IMR-90 (cell line): Measurements from ENCODE around the gene CALML3. TPM values are rescaled to one million over a fixed set of nuclear protein-coding genes. Genes with fewer than 3 reads are reported as not detected.

Experiments
- ATAC-seq: fragments of 200-7000 bp; cut with Tn5 transposase; 2 replicates; pipeline ENCODE4 v1.9.1; 2020; ENCODE audit warnings: low read depth, mild to moderate bottlenecking, moderate library complexity
- BruUV-seq: library from RNA; stranded (reverse); fragments of 400-500 nt; replicated peaks from 2 replicates; lab custom pipeline; 2021; lab: Mats Ljungman, UMichigan
- CTCF ChIA-PET: fragments of 300-600 bp; formaldehyde crosslinking; extraction: SDS; loops from one replicate; lab custom pipeline; 2021; ENCODE audit warnings: antibody characterized with exemption; lab: Yijun Ruan, JAX
- POLR2A ChIA-PET: fragments of 300-600 bp; sonication (Branson Sonifier 250); formaldehyde crosslinking; loops from one replicate; lab custom pipeline; 2022; ENCODE audit warnings: antibody characterized with exemption; ENCODE audit not compliant: unreplicated experiment; lab: Charles Lee
- DNase-seq: peaks from one replicate; pipeline ENCODE4 v3.0.0; 2013
- H2AFZ ChIP-seq: replicated peaks from 2 replicates; pipeline ENCODE3; 2013; ENCODE audit warnings: low read length, mild to moderate bottlenecking; ENCODE audit not compliant: poor library complexity
- H2AK5ac ChIP-seq: 2 replicates; pipeline ENCODE4 v1.6.1; 2013; ENCODE audit warnings: low read depth, low read length, inconsistent platforms
- H2AK9ac ChIP-seq: replicated peaks from 2 replicates; pipeline ENCODE3; 2013; ENCODE audit warnings: mild to moderate bottlenecking, low read depth, low read length, moderate library complexity; ENCODE audit not compliant: poor library complexity
- H2BK120ac ChIP-seq: 2 replicates; pipeline ENCODE4 v1.6.1; 2013; ENCODE audit warnings: low read depth, low read length, inconsistent platforms
- H2BK15ac ChIP-seq: 3 replicates; pipeline ENCODE4 v1.6.1; 2013; ENCODE audit warnings: low read depth, low read length, inconsistent platforms
- H2BK20ac ChIP-seq: 2 replicates; pipeline ENCODE4 v1.6.1; 2013; ENCODE audit warnings: low read depth, mild to moderate bottlenecking, inconsistent platforms, low read length, moderate library complexity
- H2BK5ac ChIP-seq: 2 replicates; pipeline ENCODE4 v1.6.1; 2013; ENCODE audit warnings: mild to moderate bottlenecking, low read depth, low read length, inconsistent platforms; ENCODE audit not compliant: poor library complexity, severe bottlenecking
- H3K14ac ChIP-seq: replicated peaks from 2 replicates; pipeline ENCODE4 v1.6.1; 2013; ENCODE audit warnings: low read depth, low read length, inconsistent platforms
- H3K18ac ChIP-seq: 2 replicates; pipeline ENCODE4 v1.6.1; 2013; ENCODE audit warnings: low read depth, low read length, control low read depth
- H3K23ac ChIP-seq: 2 replicates; pipeline ENCODE4 v1.6.1; 2013; ENCODE audit warnings: low read depth, low read length, inconsistent platforms
- H3K27ac ChIP-seq: 2 replicates; pipeline ENCODE4 v1.5.1; 2013; ENCODE audit warnings: mild to moderate bottlenecking, control low read depth, low read length; ENCODE audit not compliant: insufficient read depth
- H3K27me3 ChIP-seq: 2 replicates; pipeline ENCODE4 v1.6.1; 2013; ENCODE audit warnings: low read length; ENCODE audit not compliant: control insufficient read depth, insufficient read depth
- H3K36me3 ChIP-seq: 2 replicates; pipeline ENCODE4 v1.6.1; 2013; ENCODE audit warnings: low read length, mixed read lengths; ENCODE audit not compliant: control insufficient read depth, insufficient read depth
- H3K4ac ChIP-seq: 2 replicates; pipeline ENCODE4 v1.6.1; 2013; ENCODE audit warnings: low read depth, low read length, inconsistent platforms
- H3K4me1 ChIP-seq: 2 replicates; pipeline ENCODE4 v1.6.1; 2013; ENCODE audit warnings: low read length, mixed read lengths; ENCODE audit not compliant: control insufficient read depth, insufficient read depth
- H3K4me2 ChIP-seq: 2 replicates; pipeline ENCODE4 v1.6.1; 2013; ENCODE audit warnings: low read depth, mild to moderate bottlenecking, control low read depth, low read length, moderate library complexity
- H3K4me3 ChIP-seq: 2 replicates; pipeline ENCODE4 v1.5.1; 2013; ENCODE audit warnings: low read depth, mild to moderate bottlenecking, control low read depth, low read length, moderate library complexity; ENCODE audit not compliant: insufficient read depth
- H3K56ac ChIP-seq: 2 replicates; pipeline ENCODE4 v1.6.1; 2013; ENCODE audit warnings: low read length, inconsistent platforms; ENCODE audit not compliant: insufficient read depth; ENCODE audit errors: extremely low read depth
- H3K79me1 ChIP-seq, 2 experiments: 2 replicates each; pipeline ENCODE4 v1.6.1; 2013; ENCODE audit warnings: low read length in 2 of 2, inconsistent platforms in 1 of 2, low read depth in 1 of 2
- H3K9ac ChIP-seq: 2 replicates; pipeline ENCODE4 v1.6.1; 2013; ENCODE audit warnings: low read depth, low read length, control low read depth
- H3K9me1 ChIP-seq: 2 replicates; pipeline ENCODE4 v1.6.1; 2013; ENCODE audit warnings: low read length, inconsistent platforms; ENCODE audit not compliant: insufficient read depth
- H3K9me3 ChIP-seq: 2 replicates; pipeline ENCODE4 v1.6.1; 2013; ENCODE audit warnings: low read length; ENCODE audit not compliant: control insufficient read depth, insufficient read depth
- H4K20me1 ChIP-seq: 2 replicates; pipeline ENCODE4 v1.6.1; 2013; ENCODE audit warnings: low read length, inconsistent platforms; ENCODE audit not compliant: insufficient read depth
- H4K5ac ChIP-seq: 2 replicates; pipeline ENCODE4 v1.6.1; 2013; ENCODE audit warnings: mild to moderate bottlenecking, low read depth, low read length, control low read depth
- H4K8ac ChIP-seq, 2 experiments: 2 replicates each; pipeline ENCODE4 v1.6.1; 2013; ENCODE audit warnings: low read depth in 2 of 2, low read length in 2 of 2, control low read depth in 1 of 2, inconsistent platforms in 1 of 2
- H4K91ac ChIP-seq: 2 replicates; pipeline ENCODE4 v1.6.1; 2013; ENCODE audit warnings: low read depth, low read length, inconsistent platforms; ENCODE audit not compliant: insufficient read depth
- BHLHE40 ChIP-seq: fragments of 150-350 bp; IDR thresholded peaks from 2 replicates; pipeline ENCODE4 v1.6.1; 2016; ENCODE audit warnings: mild to moderate bottlenecking, low read depth, low read length
- CEBPB ChIP-seq: IDR thresholded peaks from 2 replicates; pipeline ENCODE4 v1.6.1; 2012; ENCODE audit warnings: low read depth, low read length, improper control_type of control experiment
- CHD1 ChIP-seq: IDR thresholded peaks from 2 replicates; pipeline ENCODE4 v1.6.1; 2012; ENCODE audit warnings: low read depth, low read length, improper control_type of control experiment
- FOS ChIP-seq: fragments of 150-350 bp; IDR thresholded peaks from 2 replicates; pipeline ENCODE4 v1.6.1; 2016; ENCODE audit warnings: low read depth, low read length
- MAFK ChIP-seq: IDR thresholded peaks from 2 replicates; pipeline ENCODE4 v1.6.1; 2012; ENCODE audit warnings: low read depth, low read length, improper control_type of control experiment
- MAZ ChIP-seq: IDR thresholded peaks from 2 replicates; pipeline ENCODE4 v1.6.1; 2012; ENCODE audit warnings: low read depth, mild to moderate bottlenecking, low read length, improper control_type of control experiment, moderate library complexity, borderline replicate concordance
- NFE2L2 ChIP-seq: fragments of 150-350 bp; IDR thresholded peaks from 2 replicates; pipeline ENCODE4 v1.6.1; 2016; ENCODE audit warnings: low read depth, mild to moderate bottlenecking, low read length
- POLR2A ChIP-seq: IDR thresholded peaks from 2 replicates; pipeline ENCODE4 v1.6.1; 2012; ENCODE audit warnings: mild to moderate bottlenecking, low read depth, low read length
- RAD21 ChIP-seq: IDR thresholded peaks from 2 replicates; pipeline ENCODE4 v1.6.1; 2012; ENCODE audit warnings: low read length, improper control_type of control experiment
- RCOR1 ChIP-seq: IDR thresholded peaks from 2 replicates; pipeline ENCODE4 v1.6.1; 2012; ENCODE audit warnings: mild to moderate bottlenecking, low read length, improper control_type of control experiment; ENCODE audit not compliant: insufficient replicate concordance
- RFX5 ChIP-seq: IDR thresholded peaks from 2 replicates; pipeline ENCODE4 v1.8.0; 2012; ENCODE audit warnings: low read depth, mild to moderate bottlenecking, low read length, moderate library complexity
- SMC3 ChIP-seq: fragments of 150-350 bp; IDR thresholded peaks from 2 replicates; pipeline ENCODE4 v1.6.1; 2016; ENCODE audit warnings: low read depth, mild to moderate bottlenecking, antibody characterized with exemption, low read length, moderate library complexity
- WGBS, 2 experiments: methylation state at CpG; one replicate each; pipeline versions ENCODE4 v1.1.5 to v1.1.7; 2013; ENCODE audit warnings: missing lambda C conversion rate in 2 of 2; ENCODE audit not compliant: insufficient read length in 1 of 2; ENCODE audit errors: extremely low coverage in 2 of 2; 5-methylcytosine and 5-hydroxymethylcytosine counted together
- dilution Hi-C: fragments of 300-500 bp; cut with HindIII; formaldehyde crosslinking; loops from one replicate; pipeline ENCODE4 v1.14.3; 2018; ENCODE audit warnings: low sequenced_read_pairs; ENCODE audit not compliant: unreplicated experiment
- in situ Hi-C: fragments of 300-500 bp; cut with MboI; formaldehyde crosslinking; loops from 3 replicates; pipeline ENCODE4 v1.14.3; 2019; ENCODE audit warnings: low sequenced_read_pairs, inconsistent platforms, mixed read lengths
- intact Hi-C: fragments of 100-400 bp; cut with micrococcal nuclease; formaldehyde crosslinking; loops from 2 replicates; pipeline ENCODE4 v1.10.0; 2022
- polyA plus RNA-seq, 3 experiments: library from polyadenylated mRNA; depleted of rRNA; stranded (reverse); fragments of >200 nt; gene quantifications; 2 replicates each; pipeline ENCODE4 v1.2.3, GENCODE V29; 2012; ENCODE audit warnings: low replicate concordance in 1 of 3
- total RNA-seq: library from RNA; depleted of rRNA; stranded (reverse); fragments of >200 nt; gene quantifications from 2 replicates; pipeline ENCODE4 v1.2.3, GENCODE V29; 2012
- TF ChIP-seq, protein P1 (sequence below): fragments of 150-350 bp; IDR thresholded peaks from 2 replicates; pipeline ENCODE4 v1.6.1; 2016; ENCODE audit warnings: low read depth, mild to moderate bottlenecking, low read length, moderate library complexity, borderline replicate concordance
- TF ChIP-seq, protein P2 (sequence below): fragments of 150-350 bp; IDR thresholded peaks from 2 replicates; pipeline ENCODE4 v1.6.1; 2017; ENCODE audit warnings: mild to moderate bottlenecking, antibody characterized with exemption, low read length, low read depth
- TF ChIP-seq, protein P3 (sequence below): conservative IDR thresholded peaks from 2 replicates; pipeline ENCODE4 v1.5.1; 2012; ENCODE audit warnings: mild to moderate bottlenecking, low read depth, low read length, improper control_type of control experiment

Gene CALML3
- total and polyA plus RNA-seq, 2 of the 4 experiments (the other 2 are of a cell fraction): not detected

DNA sequence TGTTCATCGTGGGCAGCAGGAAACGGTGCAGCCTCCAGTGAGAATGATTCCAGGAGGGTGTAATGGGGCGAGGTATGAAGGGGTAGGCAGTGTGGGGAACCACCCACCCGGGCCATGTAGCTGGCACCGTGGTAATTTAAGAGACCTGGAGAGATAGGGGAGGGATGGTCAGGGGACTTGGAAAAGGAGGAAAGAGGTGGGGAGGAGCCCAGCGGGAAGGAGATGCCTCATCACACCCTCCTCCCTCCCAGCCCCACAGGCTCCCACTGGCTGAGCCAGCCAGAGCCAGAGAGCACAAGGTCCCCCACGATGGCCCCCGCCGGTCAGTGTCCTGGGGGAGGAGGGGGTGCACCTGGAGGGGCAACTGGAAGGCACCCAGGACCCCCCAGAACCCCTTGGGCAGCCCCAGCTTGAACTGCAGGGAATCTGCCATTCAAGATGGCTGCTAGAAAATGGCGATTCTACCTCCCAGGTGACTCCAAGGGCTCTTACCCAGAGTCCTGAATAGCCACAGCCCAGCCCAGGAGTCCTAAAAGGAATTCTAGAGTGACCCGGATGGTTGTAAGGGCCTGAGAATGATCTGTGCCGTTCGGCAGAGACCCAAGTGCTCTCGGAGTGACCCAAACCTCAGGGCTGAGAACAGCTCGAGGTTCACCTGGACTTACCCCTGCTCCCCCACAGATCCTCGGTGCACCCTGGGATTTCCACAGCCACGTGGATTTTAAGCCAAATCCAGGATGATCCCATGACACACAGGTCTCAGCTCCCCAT lies 28.8 kb downstream of the CALML3 start:
- dilution Hi-C loops: no loop called here
- H3K27ac ChIP-seq: no peak overlapping the region
- no peak overlapping the region for H3K4me3 ChIP-seq
- H2BK5ac ChIP-seq: no peak overlapping the region
- peaks cover 22% of the 10 kb centered on the region for H3K4me1 ChIP-seq
- ATAC-seq: no peak
- peak overlapping the region; percentile 33 for H2AK9ac ChIP-seq
- peak overlapping the region; percentile 55 for H2AFZ ChIP-seq
- H3K9me1 ChIP-seq: peaks cover 9% of the 10 kb centered on the region
- no peak overlapping the region for H4K8ac ChIP-seq
- H3K36me3 ChIP-seq: no peaks in the 10 kb centered on the region
- H2AK5ac ChIP-seq: peak overlapping the region; percentile 56
- no peak overlapping the region for H3K9ac ChIP-seq
- peak overlapping the region; percentile 57; the same call in 1 of the 2 replicates for H2BK20ac ChIP-seq
- intact Hi-C loops: no loop called here
- 86% methylated on average over 8 of the region's 17 CpGs; no CpG with 5 or more reads in 1 of the 2 experiments for WGBS, 2 experiments
- no peak overlapping the region for H4K5ac ChIP-seq
- ChIA-PET POLR2A (no interaction called here), CTCF (no interaction called here)
- H3K23ac ChIP-seq: no peak overlapping the region; the same call in 1 of the 2 replicates
- 0 out of 4 replicates have a peak, but pooled peaks cover 0 to 2% of the 10 kb centered on the region in 2 experiments for H3K79me1 ChIP-seq
- H3K27me3 ChIP-seq: no peaks in the 10 kb centered on the region
- no peak overlapping the region for H3K18ac ChIP-seq
- H4K91ac ChIP-seq: no peak overlapping the region
- no peaks in the 10 kb centered on the region for H4K20me1 ChIP-seq
- no TSS peak for BruUV-seq
- H3K14ac ChIP-seq: peak overlapping the region; percentile 55; the same call in 1 of the 2 replicates
- H3K4ac ChIP-seq: peak overlapping the region; percentile 45
- no peaks in the 10 kb centered on the region for H3K9me3 ChIP-seq
- DNase-seq: no peak
- H2BK15ac ChIP-seq: peak overlapping the region; percentile 36; the same call in 1 of the 3 replicates
- no peak overlapping the region for H3K4me2 ChIP-seq
- in situ Hi-C loops: no loop called here
- no peak overlapping the region for H3K56ac ChIP-seq
- peak overlapping the region; percentile 46; the same call in 1 of the 2 replicates for H2BK120ac ChIP-seq
- TF ChIP-seq BHLHE40 (no peak), POLR2A (no peak), SMC3 (no peak), CHD1 (no peak), MAFK (no peak), RAD21 (no peak), RCOR1 (no peak), MAZ (no peak), RFX5 (no peak), FOS (no peak), CEBPB (no peak), NFE2L2 (no peak)
- TF ChIP-seq, protein P1, sequence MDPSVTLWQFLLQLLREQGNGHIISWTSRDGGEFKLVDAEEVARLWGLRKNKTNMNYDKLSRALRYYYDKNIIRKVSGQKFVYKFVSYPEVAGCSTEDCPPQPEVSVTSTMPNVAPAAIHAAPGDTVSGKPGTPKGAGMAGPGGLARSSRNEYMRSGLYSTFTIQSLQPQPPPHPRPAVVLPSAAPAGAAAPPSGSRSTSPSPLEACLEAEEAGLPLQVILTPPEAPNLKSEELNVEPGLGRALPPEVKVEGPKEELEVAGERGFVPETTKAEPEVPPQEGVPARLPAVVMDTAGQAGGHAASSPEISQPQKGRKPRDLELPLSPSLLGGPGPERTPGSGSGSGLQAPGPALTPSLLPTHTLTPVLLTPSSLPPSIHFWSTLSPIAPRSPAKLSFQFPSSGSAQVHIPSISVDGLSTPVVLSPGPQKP: no peak
- TF ChIP-seq, protein P2, sequence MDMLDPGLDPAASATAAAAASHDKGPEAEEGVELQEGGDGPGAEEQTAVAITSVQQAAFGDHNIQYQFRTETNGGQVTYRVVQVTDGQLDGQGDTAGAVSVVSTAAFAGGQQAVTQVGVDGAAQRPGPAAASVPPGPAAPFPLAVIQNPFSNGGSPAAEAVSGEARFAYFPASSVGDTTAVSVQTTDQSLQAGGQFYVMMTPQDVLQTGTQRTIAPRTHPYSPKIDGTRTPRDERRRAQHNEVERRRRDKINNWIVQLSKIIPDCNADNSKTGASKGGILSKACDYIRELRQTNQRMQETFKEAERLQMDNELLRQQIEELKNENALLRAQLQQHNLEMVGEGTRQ: no peak
- TF ChIP-seq, protein P3, sequence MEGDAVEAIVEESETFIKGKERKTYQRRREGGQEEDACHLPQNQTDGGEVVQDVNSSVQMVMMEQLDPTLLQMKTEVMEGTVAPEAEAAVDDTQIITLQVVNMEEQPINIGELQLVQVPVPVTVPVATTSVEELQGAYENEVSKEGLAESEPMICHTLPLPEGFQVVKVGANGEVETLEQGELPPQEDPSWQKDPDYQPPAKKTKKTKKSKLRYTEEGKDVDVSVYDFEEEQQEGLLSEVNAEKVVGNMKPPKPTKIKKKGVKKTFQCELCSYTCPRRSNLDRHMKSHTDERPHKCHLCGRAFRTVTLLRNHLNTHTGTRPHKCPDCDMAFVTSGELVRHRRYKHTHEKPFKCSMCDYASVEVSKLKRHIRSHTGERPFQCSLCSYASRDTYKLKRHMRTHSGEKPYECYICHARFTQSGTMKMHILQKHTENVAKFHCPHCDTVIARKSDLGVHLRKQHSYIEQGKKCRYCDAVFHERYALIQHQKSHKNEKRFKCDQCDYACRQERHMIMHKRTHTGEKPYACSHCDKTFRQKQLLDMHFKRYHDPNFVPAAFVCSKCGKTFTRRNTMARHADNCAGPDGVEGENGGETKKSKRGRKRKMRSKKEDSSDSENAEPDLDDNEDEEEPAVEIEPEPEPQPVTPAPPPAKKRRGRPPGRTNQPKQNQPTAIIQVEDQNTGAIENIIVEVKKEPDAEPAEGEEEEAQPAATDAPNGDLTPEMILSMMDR: no peak
